Muscle layer of colon (tissue), 2 donors: ENCODE data around the gene ARHGAP26.

Source experiments
- H3K27ac ChIP-seq: one replicate; pipeline ENCODE4 v1.7.0; 2013; ENCODE audit warnings: low read depth, mild to moderate bottlenecking, low read length, moderate library complexity
- H3K27me3 ChIP-seq, 2 donors: one replicate each; pipeline ENCODE4 v1.7.0; 2013; ENCODE audit warnings: low read length in 2 of 2, mild to moderate bottlenecking in 2 of 2; ENCODE audit not compliant: insufficient read depth in 2 of 2, control insufficient read depth in 1 of 2
- H3K36me3 ChIP-seq: one replicate; pipeline ENCODE4 v1.7.0; 2013; ENCODE audit warnings: mild to moderate bottlenecking, low read length; ENCODE audit not compliant: insufficient read depth
- H3K4me1 ChIP-seq: one replicate; pipeline ENCODE4 v1.7.0; 2013; ENCODE audit warnings: mild to moderate bottlenecking, low read length; ENCODE audit not compliant: insufficient read depth
- H3K4me3 ChIP-seq, 2 donors: one replicate each; pipeline ENCODE4 v1.7.0; 2013; ENCODE audit warnings: low read length in 2 of 2, low read depth in 1 of 2, mild to moderate bottlenecking in 1 of 2, moderate library complexity in 1 of 2
- H3K9ac ChIP-seq: one replicate; pipeline ENCODE4 v1.7.0; 2013; ENCODE audit warnings: low read length
- H3K9me3 ChIP-seq: one replicate; pipeline ENCODE4 v1.7.0; 2013; ENCODE audit warnings: mild to moderate bottlenecking, low read length
- donor health status: abdominal sarcoma.
- donor health status: Adenocarcinoma of cecum.

The ARHGAP26 gene

GRCh38 chr5:143025376-143025775, 255.2 kb downstream of the ARHGAP26 start:
- Histone ChIP-seq H3K4me3 (no peak overlapping the region), H3K9ac (no peak overlapping the region), H3K36me3 (no peaks in the 10 kb centered on the region), H3K27ac (no peak overlapping the region), H3K9me3 (no peaks in the 10 kb centered on the region), H3K4me1 (peaks cover 20% of the 10 kb centered on the region), H3K27me3 (no peaks in the 10 kb centered on the region)

- no peak overlapping the region for H3K4me3 ChIP-seq
- no peak overlapping the region for H3K9ac ChIP-seq
- peaks cover 20% of the 10 kb centered on the region for H3K4me1 ChIP-seq
- no peaks in the 10 kb centered on the region for H3K36me3 ChIP-seq
- H3K9me3 ChIP-seq: no peaks in the 10 kb centered on the region
- H3K27ac ChIP-seq: no peak overlapping the region
- no peaks in the 10 kb centered on the region for H3K27me3 ChIP-seq
These were observed 255.8 kb downstream of the ARHGAP26 start for GRCh38 chr5:143025971-143026370.

GRCh38 chr5:143026380-143026779, 256.2 kb downstream of the ARHGAP26 start:
- Histone ChIP-seq H3K4me3 (no peak overlapping the region), H3K9ac (no peak overlapping the region), H3K27me3 (no peaks in the 10 kb centered on the region), H3K27ac (no peak overlapping the region), H3K9me3 (no peaks in the 10 kb centered on the region), H3K4me1 (peaks cover 20% of the 10 kb centered on the region), H3K36me3 (no peaks in the 10 kb centered on the region)

- Histone ChIP-seq H3K9ac (no peak overlapping the region), H3K9me3 (no peaks in the 10 kb centered on the region), H3K27ac (no peak overlapping the region), H3K36me3 (no peaks in the 10 kb centered on the region), H3K4me1 (peaks cover 4% of the 10 kb centered on the region), H3K4me3 (no peak overlapping the region), H3K27me3 (no peaks in the 10 kb centered on the region)
These were observed 259.1 kb downstream of the ARHGAP26 start for GRCh38 chr5:143029293-143029692.

- no peaks in the 10 kb centered on the region for H3K4me1 ChIP-seq
- H3K27me3 ChIP-seq: no peaks in the 10 kb centered on the region
- no peaks in the 10 kb centered on the region for H3K9me3 ChIP-seq
- H3K9ac ChIP-seq: no peak overlapping the region
- no peaks in the 10 kb centered on the region for H3K36me3 ChIP-seq
- no peak overlapping the region for H3K27ac ChIP-seq
- H3K4me3 ChIP-seq: no peak overlapping the region
These were observed 260.2 kb downstream of the ARHGAP26 start for GRCh38 chr5:143030349-143030748.

GRCh38 chr5:143031781-143032580, 261.8 kb downstream of the ARHGAP26 start:
- Histone ChIP-seq H3K27ac (no peak overlapping the region), H3K4me3 (no peak overlapping the region), H3K36me3 (no peaks in the 10 kb centered on the region), H3K27me3 (no peaks in the 10 kb centered on the region), H3K4me1 (no peaks in the 10 kb centered on the region), H3K9me3 (no peaks in the 10 kb centered on the region), H3K9ac (no peak overlapping the region)

- H3K27me3 ChIP-seq: no peaks in the 10 kb centered on the region
- no peaks in the 10 kb centered on the region for H3K4me1 ChIP-seq
- H3K9ac ChIP-seq: no peak overlapping the region
- H3K36me3 ChIP-seq: no peaks in the 10 kb centered on the region
- H3K9me3 ChIP-seq: no peaks in the 10 kb centered on the region
- H3K27ac ChIP-seq: no peak overlapping the region
- H3K4me3 ChIP-seq: no peak overlapping the region
These were observed 262.3 kb downstream of the ARHGAP26 start for GRCh38 chr5:143032581-143032836.

GRCh38 chr5:143033535-143034250, 263.5 kb downstream of the ARHGAP26 start:
- no peak overlapping the region for H3K4me3 ChIP-seq
- H3K4me1 ChIP-seq: no peaks in the 10 kb centered on the region
- H3K9ac ChIP-seq: no peak overlapping the region
- H3K27me3 ChIP-seq: no peaks in the 10 kb centered on the region
- H3K27ac ChIP-seq: no peak overlapping the region
- no peaks in the 10 kb centered on the region for H3K36me3 ChIP-seq
- H3K9me3 ChIP-seq: no peaks in the 10 kb centered on the region

- no peak overlapping the region for H3K27ac ChIP-seq
- H3K9ac ChIP-seq: no peak overlapping the region
- no peaks in the 10 kb centered on the region for H3K36me3 ChIP-seq
- no peaks in the 10 kb centered on the region for H3K4me1 ChIP-seq
- no peak overlapping the region for H3K4me3 ChIP-seq
- H3K27me3 ChIP-seq: no peaks in the 10 kb centered on the region
- no peaks in the 10 kb centered on the region for H3K9me3 ChIP-seq
These were observed 266.2 kb downstream of the ARHGAP26 start for GRCh38 chr5:143036146-143036927.

GRCh38 chr5:143037071-143037470, 266.9 kb downstream of the ARHGAP26 start:
- H3K4me3 ChIP-seq: no peak overlapping the region
- no peaks in the 10 kb centered on the region for H3K27me3 ChIP-seq
- no peaks in the 10 kb centered on the region for H3K9me3 ChIP-seq
- peaks cover 2% of the 10 kb centered on the region for H3K4me1 ChIP-seq
- peaks cover 6% of the 10 kb centered on the region for H3K36me3 ChIP-seq
- no peak overlapping the region for H3K27ac ChIP-seq
- H3K9ac ChIP-seq: no peak overlapping the region

GRCh38 chr5:143037708-143038107, 267.5 kb downstream of the ARHGAP26 start:
- Histone ChIP-seq H3K9me3 (no peaks in the 10 kb centered on the region), H3K27ac (no peak overlapping the region), H3K36me3 (peaks cover 6% of the 10 kb centered on the region)

More at GRCh38 chr5:143037708-143038107, 267.5 kb downstream of the ARHGAP26 start:
- H3K4me1 ChIP-seq: peaks cover 5% of the 10 kb centered on the region
- H3K4me3 ChIP-seq: no peak overlapping the region
- H3K27me3 ChIP-seq: no peaks in the 10 kb centered on the region
- no peak overlapping the region for H3K9ac ChIP-seq
